GM21528 (cell line): ENCODE measurements around the gene SYT17.

Source experiments
- ATAC-seq: cut with Tn5 transposase; IDR thresholded peaks from one replicate; pipeline ENCODE4 v1.9.1; 2021; ENCODE audit warnings: mild to moderate bottlenecking, moderate library complexity; ENCODE audit not compliant: unreplicated experiment, low FRiP score

SYT17 gene

DNA sequence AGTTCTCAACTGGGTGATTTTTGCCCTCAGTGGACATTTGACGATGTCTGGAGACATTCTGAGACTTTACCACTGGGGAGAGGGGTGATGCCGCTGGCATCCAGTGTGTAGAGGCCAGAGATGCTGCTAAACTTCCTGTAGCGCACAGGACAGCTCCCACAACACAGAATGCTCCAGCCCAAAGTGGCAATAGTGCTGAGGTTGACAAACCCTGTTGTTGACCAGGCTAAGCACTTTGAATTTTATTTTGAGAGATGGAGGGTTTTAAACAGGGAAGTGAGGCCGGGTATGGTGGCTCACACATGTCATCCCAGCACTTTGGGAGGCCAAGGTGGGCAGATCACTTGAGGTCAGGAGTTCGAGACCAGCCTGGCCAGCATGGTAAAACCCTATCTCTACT lies 44.0 kb downstream of the SYT17 start:
- no peak for ATAC-seq

- ATAC-seq = no peak
Observed at GRCh38 chr16:19213885-19214284, 45.8 kb downstream of the SYT17 start.

DNA sequence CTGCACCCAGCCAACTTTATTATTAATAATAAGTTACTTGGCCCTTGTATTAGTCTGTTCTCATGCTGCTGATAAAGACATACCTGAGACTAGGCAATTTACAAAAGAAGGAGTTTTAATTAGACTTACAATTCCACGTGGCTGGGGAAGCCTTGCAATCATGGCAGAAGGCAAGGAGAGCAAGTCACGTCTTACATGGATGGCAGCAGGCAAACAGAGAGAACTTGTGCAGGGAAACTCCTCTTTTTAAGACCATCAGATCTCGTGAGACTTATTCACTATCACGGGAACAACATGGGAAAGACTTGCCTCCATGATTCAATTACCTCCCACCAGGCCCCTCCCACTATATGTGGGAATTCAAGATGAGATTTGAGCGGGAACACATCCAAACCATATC lies 47.7 kb downstream of the SYT17 start:
- ATAC-seq = no peak

GRCh38 chr16:19218581-19218980 lies 50.5 kb downstream of the SYT17 start:
- ATAC-seq = no peak

DNA sequence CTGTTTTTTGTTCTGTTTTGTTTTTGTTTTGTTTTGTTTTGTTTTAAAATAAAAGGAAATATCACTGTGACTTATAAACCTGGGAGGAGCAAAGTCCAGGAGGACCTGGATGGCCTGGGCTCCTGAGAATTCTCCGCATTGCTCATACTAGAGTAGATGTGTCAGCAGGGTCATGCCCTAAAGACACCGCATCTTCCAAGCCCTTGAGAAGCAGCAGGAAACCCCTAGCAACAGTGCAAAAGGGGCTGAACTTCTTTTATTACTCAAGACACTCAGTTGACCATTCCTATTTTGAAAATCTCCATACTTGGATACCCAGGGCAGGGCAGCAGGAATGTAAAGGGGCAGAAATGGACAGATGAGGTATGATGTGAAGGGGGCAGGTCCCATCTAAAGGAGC lies 51.8 kb downstream of the SYT17 start:
- ATAC-seq = no peak

DNA sequence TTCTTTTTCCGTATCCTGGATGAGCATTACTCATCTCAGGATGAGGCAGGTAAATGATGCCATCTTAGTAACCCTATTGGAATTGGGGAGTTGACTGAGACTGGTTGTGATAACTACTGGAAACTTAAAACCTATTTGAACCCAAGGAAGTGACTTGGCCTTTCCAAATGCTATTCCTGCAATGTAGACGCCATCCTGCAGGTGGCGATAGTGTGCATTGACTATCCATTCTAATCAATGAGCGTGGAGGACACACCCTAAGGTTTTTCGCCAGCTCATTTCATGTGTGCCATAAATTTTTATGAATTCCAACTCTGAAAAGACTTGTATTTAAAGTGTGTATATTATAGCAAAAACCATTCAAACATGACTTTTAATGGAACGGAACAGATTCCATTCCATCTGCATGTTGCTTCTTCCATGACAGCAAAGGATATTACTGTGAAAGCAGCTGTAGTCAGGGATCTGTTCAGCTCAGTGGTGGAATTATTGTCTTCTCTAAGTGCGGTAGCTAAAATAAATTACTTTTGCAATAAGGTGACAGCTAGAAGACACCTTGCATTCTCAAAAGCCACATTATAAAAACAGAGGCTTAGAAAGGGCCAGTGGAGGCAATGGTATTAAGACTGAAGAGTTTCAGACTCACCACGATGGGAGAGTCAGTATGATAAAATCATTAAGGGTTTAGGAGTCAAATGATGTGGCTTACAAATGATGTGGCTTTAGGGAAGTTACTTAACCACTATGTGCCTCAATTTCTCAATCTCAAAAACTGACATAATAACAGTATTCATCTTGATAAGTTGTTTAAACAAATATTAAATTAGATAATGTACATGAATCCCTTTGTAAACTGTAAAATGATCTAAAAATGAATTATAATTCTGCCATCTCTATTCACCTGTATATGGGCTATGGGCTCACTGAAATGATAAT lies 55.5 kb downstream of the SYT17 start:
- no peak for ATAC-seq

- no peak for ATAC-seq
Observed at GRCh38 chr16:19225651-19226050, 57.6 kb downstream of the SYT17 start.

DNA sequence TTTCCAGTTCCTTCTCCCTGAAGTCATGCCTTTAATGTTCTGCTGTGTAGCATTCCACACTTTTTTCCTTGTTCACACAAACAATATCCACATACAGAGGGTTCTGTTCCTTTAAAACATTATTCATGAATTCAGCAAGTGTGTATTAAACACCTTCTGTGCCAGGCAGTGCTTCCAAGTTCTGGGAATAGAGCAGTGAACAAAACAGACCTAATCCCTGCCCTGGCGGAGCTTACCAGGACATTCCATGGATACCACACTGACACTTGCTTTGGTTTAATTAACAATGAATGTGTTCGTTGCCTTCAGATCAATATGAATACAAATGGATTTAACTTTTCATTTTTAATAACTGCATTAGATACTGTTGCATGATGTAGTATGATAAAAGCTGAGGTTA lies 59.6 kb downstream of the SYT17 start:
- ATAC-seq = no peak

- ATAC-seq = no peak
Observed at GRCh38 chr16:19228052-19228451, 60.0 kb downstream of the SYT17 start.

- no peak for ATAC-seq
Observed at GRCh38 chr16:19228575-19228974, 60.5 kb downstream of the SYT17 start.

- no peak for ATAC-seq
Observed at GRCh38 chr16:19230575-19230974, 62.5 kb downstream of the SYT17 start.

- ATAC-seq = no peak
Observed at GRCh38 chr16:19231881-19232280, 63.8 kb downstream of the SYT17 start.

DNA sequence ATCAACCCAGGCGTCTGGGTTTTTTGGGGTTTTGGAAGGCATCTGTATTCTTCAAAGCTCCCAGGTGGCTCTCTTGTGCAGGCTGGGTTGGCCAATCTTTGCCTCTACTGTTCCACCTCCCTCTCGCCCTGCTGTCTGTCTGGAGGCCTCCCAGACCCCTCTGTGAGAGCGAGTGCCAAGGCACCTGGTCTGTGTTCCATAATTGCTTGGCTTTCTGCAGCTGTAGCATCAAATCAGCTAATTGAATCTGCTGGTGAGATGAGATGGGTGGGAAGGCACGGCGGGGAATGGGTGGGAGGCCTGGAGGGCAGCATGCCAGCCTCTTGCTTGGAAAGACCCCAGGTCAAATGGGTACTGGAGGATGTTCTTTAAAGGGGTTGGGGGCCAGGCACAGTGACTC lies 64.9 kb downstream of the SYT17 start:
- no peak for ATAC-seq

DNA sequence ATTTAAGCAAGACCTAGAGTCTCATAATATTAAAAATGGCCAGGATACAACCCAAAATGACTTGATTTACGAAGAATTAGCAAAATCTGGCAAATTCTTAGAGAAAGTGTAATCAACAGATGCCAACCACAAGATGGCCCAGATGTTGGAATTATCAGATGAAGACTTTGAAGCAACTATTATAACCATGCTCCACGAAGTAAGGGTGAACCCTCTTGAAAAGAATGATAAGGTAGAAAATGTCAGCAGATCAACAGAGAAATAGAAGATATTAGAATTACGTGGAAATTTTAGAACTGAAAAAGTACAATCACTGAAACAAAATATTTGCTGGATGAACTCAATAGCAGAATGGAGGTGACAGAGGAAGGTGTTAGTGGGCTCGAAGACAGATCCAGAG lies 67.4 kb downstream of the SYT17 start:
- ATAC-seq = no peak

GRCh38 chr16:19235886-19236285 lies 67.8 kb downstream of the SYT17 start:
- ATAC-seq = no peak

DNA sequence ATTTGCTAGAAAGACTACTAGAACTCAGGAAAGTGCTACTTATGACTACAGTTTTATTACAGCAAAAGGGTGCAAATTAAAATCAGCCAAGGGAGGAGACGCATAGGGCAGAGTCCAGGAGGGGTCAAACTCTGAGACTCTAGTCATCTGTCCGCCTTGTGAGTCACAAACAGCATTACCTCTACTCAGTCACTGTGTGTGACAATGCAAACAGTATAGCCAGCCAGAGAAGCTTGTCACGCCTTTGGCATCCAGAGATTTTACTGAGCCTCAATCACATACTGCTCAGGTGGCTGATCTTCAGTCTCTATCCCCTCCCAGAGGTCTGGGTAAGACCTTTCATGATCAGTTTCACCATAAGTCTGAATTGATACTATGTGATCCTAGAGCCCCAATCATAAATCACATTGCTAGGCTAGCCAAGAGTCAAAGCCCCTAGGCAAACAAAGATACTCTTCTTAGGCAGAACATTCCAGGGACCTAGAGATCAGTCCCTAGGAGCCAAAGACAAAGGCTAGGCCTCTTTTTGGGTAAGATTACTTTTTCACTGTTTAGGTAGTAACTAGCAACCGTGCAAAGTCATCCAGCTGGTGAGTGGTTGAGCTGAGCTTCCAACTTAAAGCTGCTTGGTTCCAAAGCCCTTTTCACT lies 68.6 kb downstream of the SYT17 start:
- no peak for ATAC-seq

DNA sequence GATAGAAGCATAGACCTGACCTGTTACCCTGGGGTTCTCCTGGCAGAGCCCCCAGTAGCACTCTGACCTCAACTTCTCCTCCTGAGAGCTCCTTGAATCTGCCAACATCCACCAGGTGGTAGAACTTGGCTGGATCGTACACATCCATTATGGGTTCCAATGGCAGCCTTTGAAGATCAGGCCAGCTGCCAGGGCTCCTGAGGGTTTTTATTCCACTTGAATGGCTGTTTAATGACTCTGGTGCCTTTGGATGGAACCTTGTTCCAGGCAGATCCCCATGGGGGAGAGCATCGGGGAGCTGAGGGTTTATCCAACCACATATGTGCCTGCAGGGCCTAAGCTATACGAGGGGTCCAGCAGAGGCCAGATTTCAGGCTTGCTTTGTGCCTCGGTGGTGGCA lies 70.4 kb downstream of the SYT17 start:
- no peak for ATAC-seq

DNA sequence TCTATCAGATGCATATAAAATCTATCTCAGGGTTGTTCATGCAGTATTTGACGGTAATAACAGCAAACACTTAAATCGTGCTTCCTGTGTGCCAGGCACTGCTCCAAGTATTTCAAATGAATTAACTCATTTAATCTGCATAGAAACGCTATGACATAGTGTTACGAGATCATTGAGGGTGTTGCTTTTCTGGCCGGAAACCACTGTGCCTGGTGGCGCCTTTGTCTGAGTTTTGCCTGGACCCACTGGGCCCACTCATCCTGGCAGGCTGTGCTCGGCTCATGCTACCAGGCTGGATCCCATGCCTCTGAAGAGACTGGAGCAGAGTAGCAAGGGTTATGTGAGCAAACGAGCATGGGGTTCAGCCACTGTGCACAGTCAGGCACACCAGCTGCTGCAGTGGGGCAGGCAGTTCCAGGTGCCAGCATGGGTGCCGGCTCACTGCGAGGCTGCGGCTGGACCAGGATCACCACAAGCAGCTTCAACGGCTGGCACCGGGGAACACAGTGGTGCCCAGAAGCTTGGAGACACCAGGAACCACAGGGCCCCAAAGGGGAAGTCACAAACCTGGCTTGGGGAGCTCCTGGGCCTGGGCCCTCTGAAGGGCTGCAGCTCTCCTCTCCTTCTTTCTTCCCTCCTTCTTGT lies 71.6 kb downstream of the SYT17 start:
- no peak for ATAC-seq

- ATAC-seq = no peak
Observed at GRCh38 chr16:19240494-19240893, 72.5 kb downstream of the SYT17 start.

DNA sequence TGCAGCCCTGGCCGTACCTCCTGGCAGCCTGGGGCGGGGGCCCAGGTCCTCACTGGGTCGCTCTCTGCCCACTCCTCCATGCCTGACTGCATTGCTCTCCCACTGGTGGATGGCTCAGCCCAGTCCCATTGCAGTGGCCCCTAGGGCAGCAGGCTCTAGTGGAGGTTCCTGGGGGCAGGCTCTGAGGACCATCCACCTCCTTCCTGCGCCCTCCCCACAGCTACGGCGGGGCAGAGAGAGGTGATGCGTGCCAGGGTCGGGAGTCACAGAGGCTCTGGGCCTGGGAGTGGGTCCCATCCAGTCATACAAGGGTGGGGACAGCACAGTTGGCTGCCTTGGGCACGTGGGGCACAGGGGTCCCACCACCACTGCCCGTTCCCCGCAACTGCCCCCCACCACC lies 73.5 kb downstream of the SYT17 start:
- ATAC-seq = no peak

- ATAC-seq = no peak
Observed at GRCh38 chr16:19242186-19242585, 74.1 kb downstream of the SYT17 start.
